Caco-2 (cell line): ENCODE data around the gene TARBP1. TPM values are rescaled to one million over a fixed set of nuclear protein-coding genes. Genes with fewer than 3 reads are reported as not detected.
"Not testable (repeated sequence)": the region's sequence is repeated elsewhere in the genome, so short reads cannot be mapped to it uniquely, and the experiment has no call there.

Source experiments
- BruUV-seq: library from RNA; stranded (reverse); fragments of 400-500 nt; replicated peaks from 2 replicates; lab custom pipeline; 2021; lab: Mats Ljungman, UMichigan
- CTCF ChIA-PET: fragments of 300-600 bp; sonication (Branson Sonifier 250); formaldehyde crosslinking; loops from one replicate; lab custom pipeline; 2022; ENCODE audit warnings: antibody characterized with exemption; lab: Charles Lee
- POLR2A ChIA-PET: fragments of 300-600 bp; sonication (Branson Sonifier 250); formaldehyde crosslinking; loops from one replicate; lab custom pipeline; 2022; ENCODE audit warnings: antibody characterized with exemption; lab: Charles Lee
- DNase-seq, 2 experiments: peaks; one replicate each; pipeline versions ENCODE4 v3.0.0 to v3.0.0-alpha.2; 2020 to 2022
- H3K27me3 ChIP-seq: replicated peaks from 2 replicates; pipeline ENCODE4 v1.6.0; 2011; ENCODE audit warnings: low read length; ENCODE audit not compliant: control insufficient read depth, insufficient read depth
- H3K36me3 ChIP-seq: 2 replicates; pipeline ENCODE4 v1.5.1; 2011; ENCODE audit warnings: low read length; ENCODE audit not compliant: control insufficient read depth, insufficient read depth
- H3K4me1 ChIP-seq: fragments of 250-450 bp; sonication (Bioruptor Pico); 2 replicates; pipeline ENCODE4 v1.5.1; 2020; ENCODE audit warnings: mild to moderate bottlenecking
- H3K4me3 ChIP-seq: 2 replicates; pipeline ENCODE4 v1.5.1; 2011; ENCODE audit warnings: low read depth, mild to moderate bottlenecking, control low read depth, low read length
- H3K9me3 ChIP-seq: fragments of 250-450 bp; sonication (Bioruptor Pico); 2 replicates; pipeline ENCODE4 v1.5.1; 2020; ENCODE audit warnings: mild to moderate bottlenecking, moderate library complexity
- H3K27ac Mint-ChIP-seq: one replicate; pipeline ENCODE4 v1.8.0; 2022; ENCODE audit warnings: mixed read lengths; ENCODE audit not compliant: unreplicated experiment
- H3K27me3 Mint-ChIP-seq: one replicate; pipeline ENCODE4 v1.8.0; 2022; ENCODE audit warnings: mixed read lengths; ENCODE audit not compliant: insufficient read depth, unreplicated experiment
- H3K36me3 Mint-ChIP-seq: one replicate; pipeline ENCODE4 v1.8.0; 2022; ENCODE audit warnings: mild to moderate bottlenecking, mixed read lengths; ENCODE audit not compliant: insufficient read depth, unreplicated experiment
- H3K4me1 Mint-ChIP-seq: one replicate; pipeline ENCODE4 v1.8.0; 2022; ENCODE audit warnings: low read depth, mixed read lengths; ENCODE audit not compliant: unreplicated experiment
- H3K4me3 Mint-ChIP-seq: one replicate; pipeline ENCODE4 v1.8.0; 2022; ENCODE audit warnings: mild to moderate bottlenecking, moderate library complexity, mixed read lengths; ENCODE audit not compliant: unreplicated experiment
- H3K9me3 Mint-ChIP-seq: one replicate; pipeline ENCODE4 v1.8.0; 2022; ENCODE audit warnings: mixed read lengths; ENCODE audit not compliant: unreplicated experiment
- intact Hi-C: fragments of 100-400 bp; cut with micrococcal nuclease; formaldehyde crosslinking; loops from one replicate; pipeline ENCODE4 v1.10.0; 2022; ENCODE audit not compliant: unreplicated experiment
- total RNA-seq: library from RNA; stranded (reverse); gene quantifications from 2 replicates; pipeline ENCODE4 v1.2.3, GENCODE V29; 2022
- TF ChIP-seq, protein P1 (sequence below), 2 experiments: fragments of 200-600 bp in 1 of 2; IDR thresholded peaks; 1 replicate in 1 of 2; 2 replicates in 1 of 2; pipeline versions ENCODE4 v1.5.1 to v1.8.0; 2011 to 2022; ENCODE audit warnings: antibody characterized with exemption in 1 of 2, control low read depth in 1 of 2, inconsistent platforms in 1 of 2, low read depth in 1 of 2, low read length in 1 of 2, mild to moderate bottlenecking in 1 of 2, moderate library complexity in 1 of 2; ENCODE audit not compliant: insufficient read depth in 1 of 2, severe bottlenecking in 1 of 2, unreplicated experiment in 1 of 2

The TARBP1 gene
- total RNA-seq, 1 experiment from 2014 or later, result 37.0 TPM

DNA sequence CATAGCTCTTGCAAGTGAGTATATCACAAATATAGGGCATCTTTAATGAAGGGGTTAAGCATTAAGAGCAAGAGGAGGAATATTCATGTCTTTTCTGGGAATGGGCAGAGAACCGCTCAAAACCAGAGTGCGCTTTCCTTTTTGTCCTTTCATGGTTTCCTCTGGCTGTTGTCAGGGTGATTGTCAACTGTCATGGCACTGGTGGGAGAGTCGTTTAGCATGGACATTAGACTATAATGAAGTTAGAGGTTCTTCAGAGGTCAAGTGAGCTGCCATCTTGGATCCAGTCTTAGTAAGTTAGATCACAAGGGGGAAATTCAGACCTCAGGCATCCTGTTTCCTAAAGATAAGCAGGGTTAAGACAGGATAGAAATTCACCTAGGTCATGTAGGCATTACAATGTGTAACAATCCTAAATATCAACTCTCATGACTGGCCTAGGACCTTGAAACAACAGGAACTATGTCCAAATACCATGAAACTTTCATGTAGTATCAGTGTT is 117.8 kb downstream of the TARBP1 start:
- H3K36me3 Mint-ChIP-seq, result no peaks in the 10 kb centered on the region
- H3K4me1 Mint-ChIP-seq, result no peaks in the 10 kb centered on the region
- no peaks in the 10 kb centered on the region for H3K9me3 Mint-ChIP-seq
- POLR2A ChIA-PET, result no interaction called here
- no peak for DNase-seq
- TF ChIP-seq, protein P1, sequence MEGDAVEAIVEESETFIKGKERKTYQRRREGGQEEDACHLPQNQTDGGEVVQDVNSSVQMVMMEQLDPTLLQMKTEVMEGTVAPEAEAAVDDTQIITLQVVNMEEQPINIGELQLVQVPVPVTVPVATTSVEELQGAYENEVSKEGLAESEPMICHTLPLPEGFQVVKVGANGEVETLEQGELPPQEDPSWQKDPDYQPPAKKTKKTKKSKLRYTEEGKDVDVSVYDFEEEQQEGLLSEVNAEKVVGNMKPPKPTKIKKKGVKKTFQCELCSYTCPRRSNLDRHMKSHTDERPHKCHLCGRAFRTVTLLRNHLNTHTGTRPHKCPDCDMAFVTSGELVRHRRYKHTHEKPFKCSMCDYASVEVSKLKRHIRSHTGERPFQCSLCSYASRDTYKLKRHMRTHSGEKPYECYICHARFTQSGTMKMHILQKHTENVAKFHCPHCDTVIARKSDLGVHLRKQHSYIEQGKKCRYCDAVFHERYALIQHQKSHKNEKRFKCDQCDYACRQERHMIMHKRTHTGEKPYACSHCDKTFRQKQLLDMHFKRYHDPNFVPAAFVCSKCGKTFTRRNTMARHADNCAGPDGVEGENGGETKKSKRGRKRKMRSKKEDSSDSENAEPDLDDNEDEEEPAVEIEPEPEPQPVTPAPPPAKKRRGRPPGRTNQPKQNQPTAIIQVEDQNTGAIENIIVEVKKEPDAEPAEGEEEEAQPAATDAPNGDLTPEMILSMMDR (IDR thresholded peaks at IDR 0.05; ENCODE audit: insufficient read depth in 1 of 2, low read depth in 1 of 2, low read length in 1 of 2, severe bottlenecking in 1 of 2, unreplicated experiment in 1 of 2), result no peak
- H3K4me3 ChIP-seq, result no peak overlapping the region
- no peaks in the 10 kb centered on the region for H3K36me3 ChIP-seq
- CTCF ChIA-PET, result no interaction called here
- H3K27me3 ChIP-seq, result no peaks in the 10 kb centered on the region
- BruUV-seq, result no TSS peak
- intact Hi-C loops, result no loop called here
- no peaks in the 10 kb centered on the region for H3K27me3 Mint-ChIP-seq
- H3K27ac Mint-ChIP-seq, result no peak overlapping the region
- H3K4me1 ChIP-seq, result peaks cover 3% of the 10 kb centered on the region; the same call in 1 of the 2 replicates
- H3K4me3 Mint-ChIP-seq, result no peak overlapping the region
- no peaks in the 10 kb centered on the region for H3K9me3 ChIP-seq

DNA sequence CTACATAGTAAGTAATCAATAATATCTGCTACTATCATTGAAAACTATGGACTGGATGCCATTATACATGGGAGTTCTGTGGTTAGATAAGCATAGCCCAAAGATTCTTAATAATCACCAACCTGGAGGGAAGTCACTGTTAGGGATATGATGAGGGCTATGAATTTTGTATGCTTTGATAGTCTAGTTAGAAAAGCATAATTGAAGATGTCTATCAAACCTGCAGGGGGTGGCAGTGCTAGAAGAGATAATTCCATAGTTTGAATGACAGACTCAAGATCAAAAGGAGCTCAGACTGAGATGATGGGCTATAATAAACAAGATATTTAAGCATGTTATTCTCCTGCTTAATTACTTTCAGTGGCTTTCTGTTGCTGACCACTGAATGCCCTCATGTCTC is 121.1 kb downstream of the TARBP1 start:
- TF ChIP-seq, protein P1 (IDR thresholded peaks at IDR 0.05; ENCODE audit: insufficient read depth in 1 of 2, low read depth in 1 of 2, low read length in 1 of 2, severe bottlenecking in 1 of 2, unreplicated experiment in 1 of 2), result no peak
- H3K27ac Mint-ChIP-seq, result no peak overlapping the region
- CTCF ChIA-PET, result no interaction called here
- Histone ChIP-seq H3K9me3 (no peaks in the 10 kb centered on the region), H3K4me1 (peaks cover 3% of the 10 kb centered on the region; the same call in 1 of the 2 replicates), H3K4me3 (peak overlapping the region; percentile 11; the same call in 1 of the 2 replicates), H3K27me3 (no peaks in the 10 kb centered on the region), H3K36me3 (no peaks in the 10 kb centered on the region)
- H3K4me3 Mint-ChIP-seq, result peak overlapping the region; percentile 77
- DNase-seq, result no peak
- H3K9me3 Mint-ChIP-seq, result no peaks in the 10 kb centered on the region
- H3K4me1 Mint-ChIP-seq, result no peaks in the 10 kb centered on the region
- POLR2A ChIA-PET, result interaction anchor here (2.7 kb wide), 1 partner anchor 15 kb away, joined by 15 read pairs; the partner anchor contains the start of gene COA6
- peaks cover 5% of the 10 kb centered on the region for H3K27me3 Mint-ChIP-seq
- no peaks in the 10 kb centered on the region for H3K36me3 Mint-ChIP-seq
- intact Hi-C loops, result loop anchor here (2.0 kb wide), 1 partner anchor 15 kb away; the partner anchor contains the start of gene COA6
- BruUV-seq, result no TSS peak

DNA sequence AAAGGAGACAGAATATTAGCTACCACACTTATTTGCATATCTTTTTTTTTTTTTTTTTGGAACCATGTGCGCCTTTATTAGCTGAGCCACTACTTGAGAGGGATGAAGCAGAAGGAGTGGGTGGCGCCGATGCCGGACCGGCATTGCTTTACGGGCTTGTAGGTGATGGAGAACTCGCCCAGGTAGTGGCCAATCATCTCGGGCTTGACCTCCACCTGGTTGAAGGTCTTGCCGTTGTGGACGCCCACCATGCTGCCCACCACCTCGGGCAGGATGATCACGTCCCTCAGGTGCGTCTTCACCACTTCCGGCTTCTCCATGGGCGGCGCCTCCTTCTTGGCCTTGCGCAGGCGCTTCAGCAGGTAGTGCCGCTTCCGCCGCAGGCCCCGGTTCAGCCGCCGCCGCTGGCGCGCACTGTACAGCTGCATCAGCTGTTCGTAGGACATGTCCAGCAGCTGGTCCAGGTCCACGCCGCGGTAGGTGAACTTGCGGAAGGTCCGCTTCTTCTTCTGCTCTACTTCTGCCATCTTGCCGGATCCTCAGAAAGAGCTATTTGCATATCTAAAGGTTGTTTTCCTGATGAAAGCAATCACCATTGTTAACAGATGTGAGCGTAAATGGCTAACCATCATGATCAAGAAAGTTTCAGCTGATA is 122.2 kb downstream of the TARBP1 start:
- not testable (repeated sequence) for H3K4me1 ChIP-seq, H3K9me3 ChIP-seq, H3K36me3 ChIP-seq, H3K27me3 ChIP-seq, H3K27me3 Mint-ChIP-seq, H3K4me1 Mint-ChIP-seq, H3K36me3 Mint-ChIP-seq, H3K9me3 Mint-ChIP-seq, BruUV-seq
- POLR2A ChIA-PET, result interaction anchor here (2.7 kb wide), 1 partner anchor 17 kb away, joined by 15 read pairs; the partner anchor contains the start of gene COA6
- peak overlapping the region; percentile 50 for H3K27ac Mint-ChIP-seq
- intact Hi-C loops, result loop anchor here (2.0 kb wide), 1 partner anchor 16 kb away; the partner anchor contains the start of gene COA6
- peak overlapping the region; percentile 71 for H3K4me3 ChIP-seq
- peak; percentile 81 for DNase-seq
- CTCF ChIA-PET, result interaction anchor here (0.9 kb wide), 1 partner anchor 34 kb away, joined by 3 read pairs; no protein-coding TSS in a partner anchor
- H3K4me3 Mint-ChIP-seq, result peak overlapping the region; percentile 77
